Colonic mucosa (tissue), 4 donors: ENCODE results near the gene AP1S3. TPM values are rescaled to one million over a fixed set of nuclear protein-coding genes. Genes with fewer than 3 reads are reported as not detected.
"Not testable (repeated sequence)": the region's sequence is repeated elsewhere in the genome, so short reads cannot be mapped to it uniquely, and the experiment has no call there.

ENCODE experiments used
- DNase-seq: peaks from one replicate; pipeline ENCODE4 v3.0.0-alpha.2; 2020
- H3K27ac ChIP-seq: fragments of 200-600 bp; one replicate; pipeline ENCODE4 v1.8.0; 2021
- H3K27me3 ChIP-seq: fragments of 200-600 bp; one replicate; pipeline ENCODE4 v1.8.0; 2021
- H3K36me3 ChIP-seq: fragments of 200-600 bp; one replicate; pipeline ENCODE4 v1.8.0; 2021
- H3K4me1 ChIP-seq: fragments of 200-600 bp; one replicate; pipeline ENCODE4 v1.8.0; 2021; ENCODE audit warnings: mild to moderate bottlenecking
- H3K4me3 ChIP-seq: fragments of 200-600 bp; one replicate; pipeline ENCODE4 v1.8.0; 2021
- H3K9ac ChIP-seq, 2 donors: one replicate each; pipeline ENCODE4 v1.7.0; 2013; ENCODE audit warnings: control low read depth in 2 of 2, low read depth in 2 of 2, low read length in 2 of 2
- H3K9me3 ChIP-seq: fragments of 200-600 bp; one replicate; pipeline ENCODE4 v1.8.0; 2021
- CTCF ChIP-seq: fragments of 200-600 bp; IDR thresholded peaks from one replicate; pipeline ENCODE4 v1.8.0; 2022; ENCODE audit warnings: antibody characterized with exemption, mild to moderate bottlenecking
- intact Hi-C: fragments of 100-400 bp; cut with DNase I; formaldehyde crosslinking; loops from one replicate; pipeline ENCODE4 v1.14.1; 2022
- total RNA-seq, 2 donors: library from RNA; stranded (reverse); fragmentation: NEBNext Ultra II Directional in 1 of 2; extraction: Animal tissue kit (Norgen Biotek cat#: 25700) in 1 of 2; gene quantifications; one replicate each; pipeline ENCODE4 v1.2.1, GENCODE V29; 2021
- donor health status: healthy.
- donor health status: DM: no; HTN: no; CAD: no.
- donor health status: DM: no; HTN: no; CAD: no.

Gene AP1S3
- total RNA-seq, 2 donors from 2014 or later: 8.8 to 12.0 TPM

- H3K36me3 ChIP-seq: no peaks in the 10 kb centered on the region
- no peaks in the 10 kb centered on the region for H3K4me1 ChIP-seq
- H3K27ac ChIP-seq: no peak overlapping the region
- H3K9ac ChIP-seq: no peak overlapping the region
- no peak overlapping the region for H3K4me3 ChIP-seq
- intact Hi-C loops: loop anchor here (5.0 kb wide), 1 partner anchor 829 kb away; no protein-coding TSS in a partner anchor
- no peaks in the 10 kb centered on the region for H3K27me3 ChIP-seq
- H3K9me3 ChIP-seq: no peaks in the 10 kb centered on the region
- no peak for TF ChIP-seq CTCF
- DNase-seq: no peak
Measured at GRCh38 chr2:223800908-223801307, 36.5 kb downstream of the AP1S3 start.

DNA sequence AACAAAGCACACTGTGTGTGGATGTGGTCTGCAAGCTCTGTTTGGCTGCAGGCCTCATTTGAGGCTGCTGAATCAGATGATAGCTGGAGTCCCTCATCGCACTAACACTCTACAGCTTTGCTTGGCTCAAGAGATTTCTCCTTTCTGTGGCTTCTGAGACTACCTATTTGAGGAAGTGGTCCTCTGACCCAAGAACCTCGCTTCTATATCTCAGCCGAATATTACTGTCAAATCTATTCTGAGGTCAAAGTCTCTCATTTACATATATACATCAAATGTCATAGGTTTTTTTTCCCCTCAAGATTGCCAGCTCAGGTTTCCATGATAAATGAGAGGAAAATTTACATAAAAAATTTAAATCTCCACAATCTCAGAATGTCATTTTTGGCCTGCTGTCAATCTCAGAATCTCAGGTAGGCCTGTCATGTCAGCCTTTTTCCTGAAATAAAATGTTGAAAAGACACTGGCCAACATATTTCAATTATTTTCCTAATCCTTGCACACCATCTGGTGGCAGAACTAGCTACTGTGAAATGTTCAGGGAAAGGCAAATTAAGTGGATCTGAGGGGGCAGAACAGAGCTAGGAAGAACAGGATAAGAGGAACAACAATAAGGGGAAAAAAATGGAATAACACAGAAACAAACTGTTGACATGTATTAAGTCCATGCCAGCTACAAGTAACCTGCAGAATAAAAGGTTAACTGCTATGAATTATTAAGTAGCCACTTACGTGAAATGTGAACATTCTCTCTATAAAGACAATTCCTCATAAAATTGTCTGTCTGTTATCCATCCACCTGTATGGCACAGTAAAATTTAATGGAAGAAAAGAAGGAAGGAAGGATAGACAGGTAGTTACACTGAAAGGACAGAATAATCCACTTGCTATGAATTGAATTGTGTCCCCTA lies 39.3 kb downstream of the AP1S3 start:
- TF ChIP-seq CTCF: no peak
- Histone ChIP-seq H3K4me3 (no peak overlapping the region), H3K9me3 (no peaks in the 10 kb centered on the region), H3K36me3 (no peaks in the 10 kb centered on the region), H3K4me1 (no peaks in the 10 kb centered on the region), H3K27me3 (no peaks in the 10 kb centered on the region), H3K27ac (no peak overlapping the region), H3K9ac (no peak overlapping the region)
- intact Hi-C loops: no loop called here
- no peak for DNase-seq

DNA sequence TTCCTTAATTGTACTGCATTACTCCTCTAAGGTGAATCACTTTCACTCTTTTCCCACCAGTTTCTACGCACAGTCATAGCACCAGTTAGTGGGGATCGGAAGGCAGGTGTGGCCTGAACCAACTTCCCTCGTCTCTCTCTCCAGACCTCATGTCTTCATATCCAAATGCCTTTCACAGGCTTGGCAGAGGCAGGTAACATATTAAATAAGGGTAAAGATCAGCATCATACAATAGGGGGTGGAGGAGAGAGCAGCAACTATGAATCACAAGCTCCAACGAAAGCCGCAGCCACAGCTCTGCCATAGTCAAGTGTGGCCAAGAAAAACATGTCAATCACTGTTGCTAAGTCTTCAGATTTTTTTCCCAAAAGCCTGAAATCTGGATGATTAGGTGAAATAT lies 40.3 kb downstream of the AP1S3 start:
- no peak overlapping the region for H3K9ac ChIP-seq
- H3K36me3 ChIP-seq: no peaks in the 10 kb centered on the region
- DNase-seq: no peak
- H3K4me1 ChIP-seq: no peaks in the 10 kb centered on the region
- H3K4me3 ChIP-seq: no peak overlapping the region
- no peak overlapping the region for H3K27ac ChIP-seq
- intact Hi-C loops: no loop called here
- H3K9me3 ChIP-seq: no peaks in the 10 kb centered on the region
- no peaks in the 10 kb centered on the region for H3K27me3 ChIP-seq
- TF ChIP-seq CTCF: no peak

DNA sequence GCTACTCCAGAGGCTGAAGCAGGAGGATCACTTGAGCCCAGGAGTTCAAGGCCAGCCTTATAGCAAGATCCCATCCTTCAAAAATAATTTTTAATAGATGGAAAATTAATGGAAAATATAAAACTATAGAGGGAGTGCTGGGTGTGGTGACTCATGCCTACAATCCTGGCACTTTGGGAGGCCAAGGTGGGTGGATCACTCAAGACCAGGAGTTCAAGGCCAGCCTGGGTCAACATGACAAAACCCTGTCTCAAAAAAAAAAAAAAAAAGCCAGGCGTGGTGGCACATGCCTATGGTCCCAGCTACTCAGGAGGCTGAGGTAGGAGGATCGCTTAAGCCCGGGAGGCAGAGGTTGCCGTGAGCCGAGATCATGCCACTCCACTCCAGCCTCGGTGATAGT lies 48.0 kb downstream of the AP1S3 start:
- Histone ChIP-seq H3K9me3 (no peaks in the 10 kb centered on the region), H3K9ac (no peak overlapping the region), H3K4me1 (no peaks in the 10 kb centered on the region), H3K4me3 (no peak overlapping the region), H3K36me3 (no peaks in the 10 kb centered on the region), H3K27me3 (no peaks in the 10 kb centered on the region), H3K27ac (no peak overlapping the region)
- no peak for TF ChIP-seq CTCF
- intact Hi-C loops: no loop called here
- no peak for DNase-seq

DNA sequence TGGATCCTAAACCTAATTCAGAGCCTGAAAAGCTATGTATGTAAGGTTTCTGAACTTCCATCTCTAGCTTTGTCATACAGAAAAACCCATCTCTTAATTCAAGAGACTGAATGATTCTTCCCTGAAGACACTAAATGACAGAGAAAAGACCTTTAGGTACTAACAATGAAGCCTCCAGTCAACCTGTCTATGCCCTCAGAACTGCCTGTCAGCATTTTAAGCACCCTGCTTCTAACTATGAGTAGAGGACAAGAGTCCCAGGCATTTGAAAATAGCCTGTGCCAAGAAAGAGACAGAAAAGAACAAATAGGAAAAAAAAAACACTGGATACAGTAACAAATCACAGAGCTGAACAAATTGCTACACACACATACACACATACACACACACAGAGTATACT lies 48.6 kb downstream of the AP1S3 start:
- TF ChIP-seq CTCF: no peak
- H3K27ac ChIP-seq: no peak overlapping the region
- intact Hi-C loops: no loop called here
- no peak for DNase-seq
- H3K27me3 ChIP-seq: no peaks in the 10 kb centered on the region
- no peaks in the 10 kb centered on the region for H3K36me3 ChIP-seq
- no peak overlapping the region for H3K9ac ChIP-seq
- H3K9me3 ChIP-seq: no peaks in the 10 kb centered on the region
- no peak overlapping the region for H3K4me3 ChIP-seq
- no peaks in the 10 kb centered on the region for H3K4me1 ChIP-seq

GRCh38 chr2:223788106-223788505 lies 49.3 kb downstream of the AP1S3 start:
- H3K27ac ChIP-seq, H3K4me1 ChIP-seq, DNase-seq, intact Hi-C loops, H3K9ac ChIP-seq, H3K27me3 ChIP-seq, H3K4me3 ChIP-seq, H3K9me3 ChIP-seq, H3K36me3 ChIP-seq: not testable (repeated sequence)
